ENCODE results near the gene HABP4.
A peak's percentile ranks its signal among the peaks of the same experiment; 100 is the strongest.

The HABP4 gene

GRCh38 chr9:96449845-96450612 lies at the start of gene HABP4:
TSS of gene HABP4 (plus strand) at chr9:96450169. CDS start at chr9:96450280, 111 bp downstream.
- peak; percentile 93 to 97 for DNase-seq

- no peak for DNase-seq
Observed at GRCh38 chr9:96408409-96409280, 41.3 kb upstream of the HABP4 start.

- no peak for DNase-seq
Observed at GRCh38 chr9:96411129-96411838, 38.7 kb upstream of the HABP4 start.

GRCh38 chr9:96412174-96412913 lies 37.6 kb upstream of the HABP4 start:
- DNase-seq, result no peak

GRCh38 chr9:96413302-96414221 lies 36.4 kb upstream of the HABP4 start:
- no peak for DNase-seq

- DNase-seq, result peak; percentile 71 to 86
Observed at GRCh38 chr9:96417051-96417586, 32.9 kb upstream of the HABP4 start.

GRCh38 chr9:96417661-96418082 lies 32.3 kb upstream of the HABP4 start:
- DNase-seq, result peak in 1 of 2 experiments; percentile 52

GRCh38 chr9:96418083-96418919 lies 31.7 kb upstream of the HABP4 start, which contains the start of gene ZNF367:
TSS of gene ZNF367 (minus strand) at chr9:96418370. CDS start at chr9:96418032, 338 bp downstream.
- peak; percentile 98 for DNase-seq

- peak; percentile 54 to 78 for DNase-seq
Observed at GRCh38 chr9:96418920-96419690, 30.9 kb upstream of the HABP4 start.

GRCh38 chr9:96419691-96419969 lies 30.3 kb upstream of the HABP4 start:
- no peak for DNase-seq

GRCh38 chr9:96420468-96421219 lies 29.3 kb upstream of the HABP4 start:
- no peak for DNase-seq

GRCh38 chr9:96423322-96423984 lies 26.5 kb upstream of the HABP4 start:
- DNase-seq, result no peak

- DNase-seq, result no peak
Observed at GRCh38 chr9:96423985-96424336, 26.0 kb upstream of the HABP4 start.

- DNase-seq, result peak; percentile 41 to 73
Observed at GRCh38 chr9:96425500-96426169, 24.3 kb upstream of the HABP4 start.

GRCh38 chr9:96429732-96430131 lies 20.2 kb upstream of the HABP4 start:
- DNase-seq, result no peak

- DNase-seq, result no peak
Observed at GRCh38 chr9:96430377-96430776, 19.6 kb upstream of the HABP4 start.

- no peak for DNase-seq
Observed at GRCh38 chr9:96435345-96435744, 14.6 kb upstream of the HABP4 start.

GRCh38 chr9:96436063-96436455 lies 13.9 kb upstream of the HABP4 start:
- no peak for DNase-seq

All from NCI-H524 (cell line).